ENCODE measurements around the gene IFTAP.

IFTAP gene

GRCh38 chr11:36583667-36584066, 10.6 kb upstream of the IFTAP start:
- TF ChIP-seq CTCF (IDR thresholded peaks at IDR 0.05), result no peak

- no peak for TF ChIP-seq CTCF (IDR thresholded peaks at IDR 0.05)
Measured at GRCh38 chr11:36586543-36586942, 7.8 kb upstream of the IFTAP start.

GRCh38 chr11:36588099-36588498, 6.2 kb upstream of the IFTAP start:
- no peak for TF ChIP-seq CTCF (IDR thresholded peaks at IDR 0.05)

GRCh38 chr11:36590513-36590912, 3.8 kb upstream of the IFTAP start:
- no peak for TF ChIP-seq CTCF (IDR thresholded peaks at IDR 0.05)

GRCh38 chr11:36591433-36591832, 2.9 kb upstream of the IFTAP start:
- no peak for TF ChIP-seq CTCF (IDR thresholded peaks at IDR 0.05)

- no peak for TF ChIP-seq CTCF (IDR thresholded peaks at IDR 0.05)
Measured at GRCh38 chr11:36596880-36597279, 2.6 kb downstream of the IFTAP start.

- no peak for TF ChIP-seq CTCF (IDR thresholded peaks at IDR 0.05)
Measured at GRCh38 chr11:36598051-36598450, 3.7 kb downstream of the IFTAP start, which contains the start of gene RAG2. TSS of gene RAG2 (minus strand) at chr11:36598236. CDS start at chr11:36594168, 4,068 bp downstream.

GRCh38 chr11:36600180-36600579, 5.9 kb downstream of the IFTAP start:
- TF ChIP-seq CTCF (IDR thresholded peaks at IDR 0.05), result no peak
